Spleen (tissue), 7 donors: ENCODE measurements around the gene GRK5.

ENCODE experiments used
- POLR2A ChIP-seq, 3 donors: fragments of 450-650 bp; IDR thresholded peaks; one replicate each; pipeline ENCODE4 v1.5.1; 2017; ENCODE audit warnings: antibody characterized with exemption in 3 of 3, mild to moderate bottlenecking in 1 of 3
- TF ChIP-seq, protein P1 (sequence below), 11 experiments: fragments of 200-600 bp in 7 of 11; fragments of 450-650 bp in 4 of 11; sonication (generic) in 4 of 11; IDR thresholded peaks in 8 of 11; conservative IDR thresholded peaks in 3 of 11; 1 replicate in 7 of 11; 2 replicates in 4 of 11; pipeline versions ENCODE4 v1.4.0 to v1.8.0; 2016 to 2021; ENCODE audit warnings: antibody characterized with exemption in 11 of 11, inconsistent platforms in 4 of 11, mild to moderate bottlenecking in 1 of 11
- donor health status: DM: no; HTN: no; CAD: no; lungs with moderate emphysema.
- donor health status: DM: no; HTN: no; CAD: no.
- donor health status: DM: no; HTN: no; CAD: no.

DNA sequence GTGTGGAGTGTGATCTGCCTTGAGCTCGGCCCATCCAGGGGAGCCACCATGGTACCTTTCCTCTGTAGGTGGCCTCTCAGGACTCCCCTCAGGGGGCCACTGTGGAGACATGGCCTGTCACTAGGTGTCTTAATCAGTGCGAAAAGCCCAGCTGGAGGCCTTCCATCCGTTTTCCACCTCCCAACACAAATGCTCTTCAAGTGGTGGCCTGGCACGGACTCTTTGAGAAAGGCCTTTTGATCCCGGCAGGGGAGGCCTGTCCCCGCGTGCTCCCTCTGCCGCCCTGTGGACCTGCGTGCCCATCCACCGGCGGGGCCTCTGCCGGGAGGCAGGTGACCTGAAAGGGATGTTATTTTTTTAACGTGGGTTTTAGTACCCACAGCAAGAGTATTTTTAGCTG lies 185.6 kb downstream of the GRK5 start:
- TF ChIP-seq, protein P1, sequence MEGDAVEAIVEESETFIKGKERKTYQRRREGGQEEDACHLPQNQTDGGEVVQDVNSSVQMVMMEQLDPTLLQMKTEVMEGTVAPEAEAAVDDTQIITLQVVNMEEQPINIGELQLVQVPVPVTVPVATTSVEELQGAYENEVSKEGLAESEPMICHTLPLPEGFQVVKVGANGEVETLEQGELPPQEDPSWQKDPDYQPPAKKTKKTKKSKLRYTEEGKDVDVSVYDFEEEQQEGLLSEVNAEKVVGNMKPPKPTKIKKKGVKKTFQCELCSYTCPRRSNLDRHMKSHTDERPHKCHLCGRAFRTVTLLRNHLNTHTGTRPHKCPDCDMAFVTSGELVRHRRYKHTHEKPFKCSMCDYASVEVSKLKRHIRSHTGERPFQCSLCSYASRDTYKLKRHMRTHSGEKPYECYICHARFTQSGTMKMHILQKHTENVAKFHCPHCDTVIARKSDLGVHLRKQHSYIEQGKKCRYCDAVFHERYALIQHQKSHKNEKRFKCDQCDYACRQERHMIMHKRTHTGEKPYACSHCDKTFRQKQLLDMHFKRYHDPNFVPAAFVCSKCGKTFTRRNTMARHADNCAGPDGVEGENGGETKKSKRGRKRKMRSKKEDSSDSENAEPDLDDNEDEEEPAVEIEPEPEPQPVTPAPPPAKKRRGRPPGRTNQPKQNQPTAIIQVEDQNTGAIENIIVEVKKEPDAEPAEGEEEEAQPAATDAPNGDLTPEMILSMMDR (IDR thresholded peaks at IDR 0.05 in 8 of 11, conservative IDR thresholded peaks at IDR 0.05 in 3 of 11), result no peak
- no peak for TF ChIP-seq POLR2A (IDR thresholded peaks at IDR 0.05)
